HCT116 (cell line): ENCODE results near the gene MSMB. TPM values are rescaled to one million over a fixed set of nuclear protein-coding genes. Genes with fewer than 3 reads are reported as not detected.

Source experiments
- ATAC-seq: fragments of 200-7000 bp; cut with Tn5 transposase; 2 replicates; pipeline ENCODE4 v1.9.1; 2020; ENCODE audit warnings: mild to moderate bottlenecking, moderate library complexity
- BruUV-seq: library from RNA; stranded (reverse); fragments of 400-500 nt; replicated peaks from 2 replicates; lab custom pipeline; 2021; lab: Mats Ljungman, UMichigan
- CTCF ChIA-PET: fragments of 300-600 bp; sonication (Branson Sonifier 250); formaldehyde crosslinking; loops from one replicate; lab custom pipeline; 2021; ENCODE audit warnings: antibody characterized with exemption; lab: Charles Lee
- POLR2A ChIA-PET: fragments of 300-600, 350-600 bp; sonication (Branson Sonifier 250); formaldehyde crosslinking; loops from one replicate; lab custom pipeline; 2021; ENCODE audit warnings: antibody characterized with exemption; lab: Charles Lee
- RAD21 ChIA-PET, 2 experiments: fragments of 300-600 bp; sonication (Branson Sonifier 250); formaldehyde crosslinking; loops; one replicate each; lab custom pipeline; 2023; ENCODE audit warnings: low total read pairs in 2 of 2; ENCODE audit not compliant: uncharacterized antibody in 2 of 2, unreplicated experiment in 2 of 2, low non-redundant PET in 1 of 2; lab: Charles Lee
- DNase-seq: peaks from one replicate; pipeline ENCODE4 v3.0.0-alpha.2; 2010; ENCODE audit warnings: low read depth, low spot score
- H2AFZ ChIP-seq: fragments of 200-600 bp; shearing (Covaris generic), sonication (generic); 2 replicates; pipeline ENCODE4 v1.6.1; 2017; ENCODE audit warnings: low read depth, mixed run types, mixed read lengths, antibody characterized with exemption, low read length; ENCODE audit not compliant: poor library complexity, severe bottlenecking
- H3K27ac ChIP-seq: 2 replicates; pipeline ENCODE4 v1.5.1; 2012; ENCODE audit warnings: low read depth, low read length
- H3K27me3 ChIP-seq: fragments of 200-600 bp; sonication (generic); 2 replicates; pipeline ENCODE4 v1.6.1; 2016; ENCODE audit warnings: mixed run types, low read length, mixed read lengths; ENCODE audit not compliant: insufficient read depth
- H3K36me3 ChIP-seq, 2 experiments: fragments of 200-500 bp in 1 of 2; fragments of 200-600 bp in 1 of 2; sonication (Bioruptor generic) in 1 of 2; sonication (generic) in 1 of 2; 2 replicates each; pipeline versions ENCODE4 v1.5.1 to v1.6.1; 2014 to 2016; ENCODE audit warnings: low read length in 2 of 2, inconsistent platforms in 1 of 2, mixed read lengths in 1 of 2, mixed run types in 1 of 2; ENCODE audit not compliant: insufficient read depth in 2 of 2, control insufficient read depth in 1 of 2
- H3K4me1 ChIP-seq, 2 experiments: fragments of 200-600 bp in 1 of 2; sonication (generic) in 1 of 2; 2 replicates each; pipeline versions ENCODE4 v1.5.1 to v1.6.1; 2012 to 2017; ENCODE audit warnings: low read length in 2 of 2, inconsistent platforms in 1 of 2, mild to moderate bottlenecking in 1 of 2, mixed read lengths in 1 of 2, mixed run types in 1 of 2, moderate library complexity in 1 of 2; ENCODE audit not compliant: insufficient read depth in 2 of 2, control insufficient read depth in 1 of 2
- H3K4me2 ChIP-seq: fragments of 200-600 bp; sonication (generic); 2 replicates; pipeline ENCODE4 v1.6.1; 2017; ENCODE audit warnings: mixed run types, low read length, mixed read lengths
- H3K4me3 ChIP-seq, 2 experiments: fragments of 200-600 bp in 1 of 2; sonication (generic) in 1 of 2; replicated peaks in 1 of 2; 2 replicates each; pipeline ENCODE4 v1.5.1; 2011 to 2016; ENCODE audit warnings: low read length in 2 of 2, control low read depth in 1 of 2, low read depth in 1 of 2, mild to moderate bottlenecking in 1 of 2, mixed read lengths in 1 of 2, mixed run types in 1 of 2
- H3K79me2 ChIP-seq: fragments of 200-600 bp; sonication (generic); 2 replicates; pipeline ENCODE4 v1.6.1; 2017; ENCODE audit warnings: mild to moderate bottlenecking, mixed run types, low read length, moderate library complexity, mixed read lengths; ENCODE audit not compliant: insufficient read depth
- H3K9ac ChIP-seq: fragments of 200-600 bp; sonication (generic); 2 replicates; pipeline ENCODE4 v1.6.1; 2016; ENCODE audit warnings: low read length, mixed read lengths
- H3K9me2 ChIP-seq: fragments of 200-600 bp; sonication (generic), shearing (Covaris generic); 2 replicates; pipeline ENCODE4 v1.6.1; 2017; ENCODE audit warnings: mixed run types, mild to moderate bottlenecking, moderate library complexity; ENCODE audit not compliant: insufficient read depth
- H3K9me3 ChIP-seq, 2 experiments: fragments of 200-500 bp in 1 of 2; fragments of 200-600 bp in 1 of 2; sonication (Bioruptor generic) in 1 of 2; sonication (generic) in 1 of 2; 2 replicates each; pipeline ENCODE4 v1.6.1; 2014 to 2017; ENCODE audit warnings: low read length in 2 of 2, mixed read lengths in 2 of 2, inconsistent platforms in 1 of 2, low read depth in 1 of 2, mild to moderate bottlenecking in 1 of 2, mixed run types in 1 of 2, moderate library complexity in 1 of 2; ENCODE audit not compliant: control insufficient read depth in 1 of 2, insufficient read depth in 1 of 2
- H4K20me1 ChIP-seq: fragments of 200-600 bp; sonication (generic), shearing (Covaris generic); 2 replicates; pipeline ENCODE4 v1.6.1; 2017; ENCODE audit warnings: mixed run types, mild to moderate bottlenecking, moderate library complexity; ENCODE audit not compliant: insufficient read depth
- FOSL1 ChIP-seq: IDR thresholded peaks from 2 replicates; pipeline ENCODE4 v1.6.1; 2012; ENCODE audit warnings: low read depth
- JUND ChIP-seq: IDR thresholded peaks from 2 replicates; pipeline ENCODE4 v1.6.1; 2012
- MAX ChIP-seq: IDR thresholded peaks from 2 replicates; pipeline ENCODE4 v1.6.1; 2012
- SP1 ChIP-seq: IDR thresholded peaks from 2 replicates; pipeline ENCODE4 v1.6.1; 2012; ENCODE audit warnings: low read depth
- TCF7L2 ChIP-seq: IDR thresholded peaks from 2 replicates; pipeline ENCODE4 v1.7.0; 2011; ENCODE audit warnings: borderline replicate concordance, inconsistent platforms; ENCODE audit not compliant: insufficient read depth, insufficient read length; ENCODE audit errors: extremely low read depth
- YY1 ChIP-seq: IDR thresholded peaks from 2 replicates; pipeline ENCODE4 v1.6.1; 2011; ENCODE audit warnings: low read length, low read depth, moderate library complexity, mild to moderate bottlenecking; ENCODE audit not compliant: insufficient replicate concordance; ENCODE audit errors: extremely low read depth
- intact Hi-C: fragments of 100-400 bp; cut with micrococcal nuclease; formaldehyde crosslinking; loops from 2 replicates; pipeline ENCODE4 v1.10.0; 2022
- total RNA-seq: library from RNA; stranded (reverse); gene quantifications from one replicate; pipeline ENCODE4 v1.2.1, GENCODE V29; 2021; ENCODE audit not compliant: unreplicated experiment

Gene MSMB
- total RNA-seq, 1 experiment from 2014 or later = not detected

DNA sequence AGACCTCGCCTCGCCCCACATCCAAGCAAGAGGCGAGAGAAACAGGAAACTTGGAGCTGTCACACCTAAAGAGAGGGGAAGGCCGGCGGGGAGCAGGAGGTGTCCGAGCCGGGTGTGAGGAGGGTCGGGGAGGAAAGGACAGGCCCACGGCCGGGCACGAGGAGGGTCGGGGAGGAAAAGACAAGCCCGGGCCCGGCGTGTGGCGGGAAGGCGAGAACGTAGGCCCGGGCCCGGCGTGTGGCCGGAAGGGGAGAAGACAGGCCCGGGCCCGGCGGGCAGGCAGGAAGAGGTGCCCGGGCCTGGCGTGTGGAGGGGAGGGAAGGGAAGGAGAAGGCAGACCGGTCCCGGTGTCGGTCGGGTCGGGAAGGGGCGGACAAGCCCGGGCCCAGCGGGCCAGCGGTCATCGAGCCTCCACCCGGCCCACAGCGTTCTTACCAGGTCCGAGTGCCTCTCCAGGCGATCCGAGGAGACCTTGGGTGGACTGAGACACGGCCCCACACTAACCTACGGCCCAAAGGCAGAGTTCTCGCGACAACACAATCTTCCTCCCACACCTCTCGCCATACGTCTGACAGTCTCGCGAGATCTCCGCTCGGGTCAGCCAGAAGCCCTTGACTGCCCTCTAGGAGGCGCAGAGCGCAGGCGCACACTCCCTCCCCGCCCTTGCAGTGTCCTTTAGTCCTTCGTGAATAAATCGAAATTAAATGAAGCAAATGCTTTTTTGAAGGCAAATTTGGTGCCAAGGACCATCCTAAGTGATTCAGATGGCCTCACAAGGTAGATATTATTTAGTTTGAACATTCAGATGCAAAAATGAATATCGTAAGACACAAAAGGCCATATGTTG is 15.8 kb downstream of the MSMB start, which contains the start of gene NCOA4 (continued):
- TF ChIP-seq MAX = peak; percentile 48; the same call in 1 of the 2 replicates
- TF ChIP-seq, all 23 proteins: peak for 7

- H3K4me2 ChIP-seq = peak overlapping the region; percentile 78
- POLR2A ChIA-PET = no interaction called here
- TSS peak; percentile 59 for BruUV-seq
- H3K9me3 ChIP-seq = no peaks in the 10 kb centered on the region
- H3K9ac ChIP-seq = peak overlapping the region; percentile 84
- H3K36me3 ChIP-seq = no peaks in the 10 kb centered on the region
- H2AFZ ChIP-seq = no peak overlapping the region
- peaks cover 57% of the 10 kb centered on the region for H3K79me2 ChIP-seq
- peaks cover 6 to 28% of the 10 kb centered on the region in 2 experiments; a peak in 3 of 4 replicates for H3K4me1 ChIP-seq
- ATAC-seq (no peak), DNase-seq (no peak)
- intact Hi-C loops = loop anchor here (2.0 to 5.0 kb wide), 3 partner anchors 777 to 1021 kb away; no protein-coding TSS in a partner anchor
- H3K4me3 ChIP-seq = peak overlapping the region; percentile 86
- no peaks in the 10 kb centered on the region for H3K27me3 ChIP-seq
- no peaks in the 10 kb centered on the region for H4K20me1 ChIP-seq
- RAD21 ChIA-PET = no interaction called here
- TF ChIP-seq SP1 = no peak
- no peak for TF ChIP-seq TCF7L2
- TF ChIP-seq JUND = no peak
- TF ChIP-seq YY1 = no peak
- no peak for TF ChIP-seq FOSL1
- TF ChIP-seq, all 23 proteins: peak for 0
- CTCF ChIA-PET = interaction anchor here (1.6 to 2.3 kb wide), 3 partner anchors 10 to 780 kb away, joined by 4 to 7 read pairs (median 7); no protein-coding TSS in a partner anchor
- peak overlapping the region; percentile 63 for H3K27ac ChIP-seq
- H3K9me2 ChIP-seq = no peaks in the 10 kb centered on the region
Measured at GRCh38 chr10:46029461-46030030, 16.5 kb downstream of the MSMB start.
